HepG2 (cell line): Measurements from ENCODE around the gene CORO7. TPM values are rescaled to one million over a fixed set of nuclear protein-coding genes. Genes with fewer than 3 reads are reported as not detected.

Experiments used
- EZH2 ChIP-seq: conservative IDR thresholded peaks from 2 replicates; pipeline ENCODE4 v1.6.1; 2012; ENCODE audit warnings: mild to moderate bottlenecking, low read depth, low read length, moderate library complexity
- MTA3 ChIP-seq: sonication (generic); formaldehyde crosslinking; IDR thresholded peaks from 2 replicates; pipeline ENCODE4 v1.4.0; 2020; ENCODE audit warnings: missing genetic modification reagents
- NFYC ChIP-seq: IDR thresholded peaks from 2 replicates; pipeline ENCODE4 v1.6.1; 2016; ENCODE audit warnings: missing genetic modification reagents, missing compliant biosample characterization
- PRDM15 ChIP-seq: sonication (generic); formaldehyde crosslinking; IDR thresholded peaks from 2 replicates; pipeline ENCODE4 v1.4.0; 2020; ENCODE audit warnings: missing genetic modification reagents
- RARG ChIP-seq: sonication (generic); formaldehyde crosslinking; IDR thresholded peaks from 2 replicates; pipeline ENCODE4 v1.4.0; 2020; ENCODE audit warnings: low read depth, mild to moderate bottlenecking, missing genetic modification reagents
- RFX5 ChIP-seq: IDR thresholded peaks from 2 replicates; pipeline ENCODE4 v1.6.1; 2011; ENCODE audit warnings: low read depth, low read length, improper control_type of control experiment
- SIN3B ChIP-seq: fragments of 150-350 bp; IDR thresholded peaks from 2 replicates; pipeline ENCODE4 v1.6.1; 2014; ENCODE audit warnings: low read length
- SP1 ChIP-seq, 2 experiments: fragments of 450-650 bp in 1 of 2; sonication (generic) in 1 of 2; formaldehyde crosslinking in 1 of 2; IDR thresholded peaks; 2 replicates each; pipeline versions ENCODE4 v1.4.0 to v1.6.1; 2016 to 2020; ENCODE audit warnings: missing genetic modification reagents in 1 of 2
- STAT6 ChIP-seq: sonication (generic); formaldehyde crosslinking; IDR thresholded peaks from 2 replicates; pipeline ENCODE4 v1.4.0; 2020; ENCODE audit warnings: missing genetic modification reagents, mild to moderate bottlenecking, borderline replicate concordance
- TCF12 ChIP-seq, 2 experiments: fragments of 450-650 bp in 1 of 2; sonication (generic) in 1 of 2; formaldehyde crosslinking in 1 of 2; IDR thresholded peaks; 2 replicates each; pipeline versions ENCODE4 v1.6.1 to v1.8.0; 2017 to 2022; ENCODE audit warnings: antibody characterized with exemption in 1 of 2, mild to moderate bottlenecking in 1 of 2, missing genetic modification reagents in 1 of 2, moderate library complexity in 1 of 2
- U2AF2 ChIP-seq: fragments of 200-400 bp; formaldehyde crosslinking; IDR thresholded peaks from 2 replicates; pipeline ENCODE4 v1.6.1; 2017; ENCODE audit warnings: low read depth, mild to moderate bottlenecking, low read length
- ZNF782 ChIP-seq: sonication (generic); formaldehyde crosslinking; IDR thresholded peaks from 2 replicates; pipeline ENCODE4 v1.4.0; 2020; ENCODE audit warnings: missing genetic modification reagents, mild to moderate bottlenecking, borderline replicate concordance
- polyA plus RNA-seq, 8 experiments: library from polyadenylated mRNA; depleted of rRNA in 3 of 8; stranded (reverse) in 7 of 8; unstranded in 1 of 8; fragments of >200 nt; fragmentation: Illumina TruSeq in 4 of 8; extraction: Trizol in 4 of 8; gene quantifications; 2 replicates each; pipeline versions ENCODE4 v1.2.1 to v1.2.3, GENCODE V29; 2011 to 2016; ENCODE audit warnings: low read depth in 4 of 8, missing spikeins in 1 of 8, mixed read lengths in 1 of 8; ENCODE audit not compliant: insufficient read depth in 1 of 8
- total RNA-seq, 5 experiments: library from RNA; depleted of rRNA; stranded (reverse); fragments of >200 nt; fragmentation: Illumina TruSeq; extraction: Trizol; gene quantifications; 2 replicates each; pipeline ENCODE4 v1.2.3, GENCODE V29; 2016; ENCODE audit warnings: low read depth in 1 of 5
- TF ChIP-seq, protein P1 (sequence below): sonication (generic); formaldehyde crosslinking; conservative IDR thresholded peaks from 2 replicates; pipeline ENCODE4 v1.4.0; 2020; ENCODE audit warnings: missing genetic modification reagents
- TF ChIP-seq, protein P2 (sequence below): sonication (generic); formaldehyde crosslinking; IDR thresholded peaks from 2 replicates; pipeline ENCODE4 v1.9.0; 2021; ENCODE audit warnings: mild to moderate bottlenecking, missing genetic modification reagents

The CORO7 gene
- total and polyA plus RNA-seq, 2 of the 13 experiments (the other 11 are each of a cell fraction or from before 2014, with no cell fraction given) = 9.9 to 14.3 TPM

GRCh38 chr16:4371357-4372000 lies 44.9 kb downstream of the CORO7 start, which contains the start of gene VASN (continued):
- peak; percentile 37; the same call in 1 of the 2 replicates for TF ChIP-seq PRDM15 (CRISPR knock-in tag)
- TF ChIP-seq NFYC (CRISPR knock-in tag) = peak; percentile 65
- no peak for TF ChIP-seq MTA3 (CRISPR knock-in tag)
- no peak for TF ChIP-seq STAT6
- TF ChIP-seq TCF12 (IDR thresholded peaks at IDR 0.05) = no peak
- TF ChIP-seq TCF12 (CRISPR knock-in tag; IDR thresholded peaks at IDR 0.05) = peak; percentile 80; the same call in 1 of the 2 replicates
- TF ChIP-seq, protein P1, sequence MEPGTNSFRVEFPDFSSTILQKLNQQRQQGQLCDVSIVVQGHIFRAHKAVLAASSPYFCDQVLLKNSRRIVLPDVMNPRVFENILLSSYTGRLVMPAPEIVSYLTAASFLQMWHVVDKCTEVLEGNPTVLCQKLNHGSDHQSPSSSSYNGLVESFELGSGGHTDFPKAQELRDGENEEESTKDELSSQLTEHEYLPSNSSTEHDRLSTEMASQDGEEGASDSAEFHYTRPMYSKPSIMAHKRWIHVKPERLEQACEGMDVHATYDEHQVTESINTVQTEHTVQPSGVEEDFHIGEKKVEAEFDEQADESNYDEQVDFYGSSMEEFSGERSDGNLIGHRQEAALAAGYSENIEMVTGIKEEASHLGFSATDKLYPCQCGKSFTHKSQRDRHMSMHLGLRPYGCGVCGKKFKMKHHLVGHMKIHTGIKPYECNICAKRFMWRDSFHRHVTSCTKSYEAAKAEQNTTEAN (CRISPR knock-in tag) = no peak
- TF ChIP-seq RFX5 = 0 out of 2 replicates have a peak, but pooled peaks have one; percentile 51
- 0 out of 2 replicates have a peak, but pooled peaks have one; percentile 24 for TF ChIP-seq ZNF782 (CRISPR knock-in tag)
- TF ChIP-seq SP1 (IDR thresholded peaks at IDR 0.05) = no peak
- TF ChIP-seq SP1 (CRISPR knock-in tag; IDR thresholded peaks at IDR 0.05) = peak; percentile 93
- TF ChIP-seq, protein P2, sequence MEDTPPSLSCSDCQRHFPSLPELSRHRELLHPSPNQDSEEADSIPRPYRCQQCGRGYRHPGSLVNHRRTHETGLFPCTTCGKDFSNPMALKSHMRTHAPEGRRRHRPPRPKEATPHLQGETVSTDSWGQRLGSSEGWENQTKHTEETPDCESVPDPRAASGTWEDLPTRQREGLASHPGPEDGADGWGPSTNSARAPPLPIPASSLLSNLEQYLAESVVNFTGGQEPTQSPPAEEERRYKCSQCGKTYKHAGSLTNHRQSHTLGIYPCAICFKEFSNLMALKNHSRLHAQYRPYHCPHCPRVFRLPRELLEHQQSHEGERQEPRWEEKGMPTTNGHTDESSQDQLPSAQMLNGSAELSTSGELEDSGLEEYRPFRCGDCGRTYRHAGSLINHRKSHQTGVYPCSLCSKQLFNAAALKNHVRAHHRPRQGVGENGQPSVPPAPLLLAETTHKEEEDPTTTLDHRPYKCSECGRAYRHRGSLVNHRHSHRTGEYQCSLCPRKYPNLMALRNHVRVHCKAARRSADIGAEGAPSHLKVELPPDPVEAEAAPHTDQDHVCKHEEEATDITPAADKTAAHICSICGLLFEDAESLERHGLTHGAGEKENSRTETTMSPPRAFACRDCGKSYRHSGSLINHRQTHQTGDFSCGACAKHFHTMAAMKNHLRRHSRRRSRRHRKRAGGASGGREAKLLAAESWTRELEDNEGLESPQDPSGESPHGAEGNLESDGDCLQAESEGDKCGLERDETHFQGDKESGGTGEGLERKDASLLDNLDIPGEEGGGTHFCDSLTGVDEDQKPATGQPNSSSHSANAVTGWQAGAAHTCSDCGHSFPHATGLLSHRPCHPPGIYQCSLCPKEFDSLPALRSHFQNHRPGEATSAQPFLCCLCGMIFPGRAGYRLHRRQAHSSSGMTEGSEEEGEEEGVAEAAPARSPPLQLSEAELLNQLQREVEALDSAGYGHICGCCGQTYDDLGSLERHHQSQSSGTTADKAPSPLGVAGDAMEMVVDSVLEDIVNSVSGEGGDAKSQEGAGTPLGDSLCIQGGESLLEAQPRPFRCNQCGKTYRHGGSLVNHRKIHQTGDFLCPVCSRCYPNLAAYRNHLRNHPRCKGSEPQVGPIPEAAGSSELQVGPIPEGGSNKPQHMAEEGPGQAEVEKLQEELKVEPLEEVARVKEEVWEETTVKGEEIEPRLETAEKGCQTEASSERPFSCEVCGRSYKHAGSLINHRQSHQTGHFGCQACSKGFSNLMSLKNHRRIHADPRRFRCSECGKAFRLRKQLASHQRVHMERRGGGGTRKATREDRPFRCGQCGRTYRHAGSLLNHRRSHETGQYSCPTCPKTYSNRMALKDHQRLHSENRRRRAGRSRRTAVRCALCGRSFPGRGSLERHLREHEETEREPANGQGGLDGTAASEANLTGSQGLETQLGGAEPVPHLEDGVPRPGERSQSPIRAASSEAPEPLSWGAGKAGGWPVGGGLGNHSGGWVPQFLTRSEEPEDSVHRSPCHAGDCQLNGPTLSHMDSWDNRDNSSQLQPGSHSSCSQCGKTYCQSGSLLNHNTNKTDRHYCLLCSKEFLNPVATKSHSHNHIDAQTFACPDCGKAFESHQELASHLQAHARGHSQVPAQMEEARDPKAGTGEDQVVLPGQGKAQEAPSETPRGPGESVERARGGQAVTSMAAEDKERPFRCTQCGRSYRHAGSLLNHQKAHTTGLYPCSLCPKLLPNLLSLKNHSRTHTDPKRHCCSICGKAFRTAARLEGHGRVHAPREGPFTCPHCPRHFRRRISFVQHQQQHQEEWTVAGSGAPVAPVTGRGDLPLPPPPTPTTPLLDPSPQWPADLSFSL (CRISPR knock-in tag) = no peak
- TF ChIP-seq SIN3B = peak; percentile 40; the same call in 1 of the 2 replicates
- TF ChIP-seq U2AF2 = no peak
- TF ChIP-seq EZH2 = no peak
- TF ChIP-seq RARG (CRISPR knock-in tag) = no peak
